Parathyroid adenoma (tissue), 2 donors: ENCODE data around the gene GNS.
"Not testable (repeated sequence)": the region's sequence is repeated elsewhere in the genome, so short reads cannot be mapped to it uniquely, and the experiment has no call there.

Source experiments
- H2AFZ ChIP-seq: fragments of 300-600 bp; sonication (generic); one replicate; pipeline ENCODE4 v1.7.0; 2017; ENCODE audit warnings: antibody characterized with exemption, mild to moderate bottlenecking
- H3K27ac ChIP-seq: fragments of 300-600 bp; sonication (generic); one replicate; pipeline ENCODE4 v1.7.0; 2017
- H3K27me3 ChIP-seq: fragments of 300-600 bp; sonication (generic); one replicate; pipeline ENCODE4 v1.7.0; 2017; ENCODE audit warnings: low read length; ENCODE audit not compliant: control insufficient read depth, insufficient read depth
- H3K36me3 ChIP-seq: fragments of 300-600 bp; sonication (generic); one replicate; pipeline ENCODE4 v1.7.0; 2017; ENCODE audit warnings: low read length; ENCODE audit not compliant: control insufficient read depth, insufficient read depth
- H3K4me1 ChIP-seq: fragments of 300-600 bp; sonication (generic); one replicate; pipeline ENCODE4 v1.7.0; 2017; ENCODE audit warnings: control low read depth
- H3K4me2 ChIP-seq: fragments of 300-600 bp; sonication (generic); one replicate; pipeline ENCODE4 v1.7.0; 2017; ENCODE audit warnings: low read length
- H3K4me3 ChIP-seq: fragments of 300-600 bp; sonication (generic); one replicate; pipeline ENCODE4 v1.7.0; 2017; ENCODE audit warnings: low read depth, low read length
- H3K79me2 ChIP-seq: fragments of 300-600 bp; sonication (generic); one replicate; pipeline ENCODE4 v1.7.0; 2017; ENCODE audit warnings: control low read depth
- H3K9ac ChIP-seq: fragments of 300-600 bp; sonication (generic); one replicate; pipeline ENCODE4 v1.7.0; 2017; ENCODE audit warnings: mild to moderate bottlenecking
- H3K9me3 ChIP-seq: fragments of 300-600 bp; sonication (generic); one replicate; pipeline ENCODE4 v1.7.0; 2017; ENCODE audit warnings: low read length; ENCODE audit not compliant: control insufficient read depth
- TF ChIP-seq, protein P1 (sequence below): fragments of 300-600 bp; sonication (generic); IDR thresholded peaks from one replicate; pipeline ENCODE4 v1.7.0; 2017; ENCODE audit warnings: antibody characterized with exemption, mild to moderate bottlenecking
- donor health status: primary hyperparathyroidism.

Gene GNS

DNA sequence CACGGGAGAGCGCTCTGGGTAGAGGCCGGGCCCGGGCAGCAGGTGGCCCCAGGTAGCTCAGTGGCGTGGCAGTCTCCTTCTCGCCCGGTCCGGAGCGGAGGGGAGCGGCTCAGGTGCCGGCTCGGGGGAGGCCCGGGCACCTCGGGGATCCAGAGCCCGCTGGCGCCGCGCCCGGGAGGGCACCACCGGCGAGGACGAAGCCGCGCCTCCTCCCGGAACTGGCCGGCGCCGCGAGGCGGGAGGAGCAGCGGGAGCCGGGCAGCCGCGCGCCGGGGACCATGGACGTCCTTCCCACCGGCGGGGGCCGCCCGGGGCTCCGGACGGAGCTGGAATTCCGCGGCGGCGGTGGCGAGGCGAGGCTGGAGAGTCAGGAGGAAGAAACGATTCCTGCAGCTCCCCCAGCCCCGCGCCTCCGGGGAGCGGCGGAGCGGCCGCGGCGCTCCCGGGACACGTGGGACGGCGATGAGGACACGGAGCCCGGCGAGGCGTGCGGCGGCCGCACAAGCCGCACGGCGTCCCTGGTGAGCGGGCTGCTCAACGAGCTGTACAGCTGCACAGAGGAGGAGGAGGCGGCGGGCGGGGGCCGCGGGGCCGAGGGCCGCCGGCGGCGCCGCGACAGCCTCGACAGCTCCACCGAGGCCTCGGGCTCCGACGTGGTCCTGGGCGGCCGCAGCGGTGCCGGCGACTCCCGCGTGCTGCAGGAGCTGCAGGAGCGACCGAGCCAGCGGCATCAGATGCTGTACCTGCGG, 21.5 kb upstream of the GNS start:
- H3K4me3 ChIP-seq, result peak overlapping the region; percentile 48
- H2AFZ ChIP-seq, result peak overlapping the region; percentile 81
- H3K9me3 ChIP-seq, result no peaks in the 10 kb centered on the region
- peak overlapping the region; percentile 74 for H3K4me2 ChIP-seq
- no peak overlapping the region for H3K9ac ChIP-seq
- H3K27me3 ChIP-seq, result no peaks in the 10 kb centered on the region
- TF ChIP-seq, protein P1, sequence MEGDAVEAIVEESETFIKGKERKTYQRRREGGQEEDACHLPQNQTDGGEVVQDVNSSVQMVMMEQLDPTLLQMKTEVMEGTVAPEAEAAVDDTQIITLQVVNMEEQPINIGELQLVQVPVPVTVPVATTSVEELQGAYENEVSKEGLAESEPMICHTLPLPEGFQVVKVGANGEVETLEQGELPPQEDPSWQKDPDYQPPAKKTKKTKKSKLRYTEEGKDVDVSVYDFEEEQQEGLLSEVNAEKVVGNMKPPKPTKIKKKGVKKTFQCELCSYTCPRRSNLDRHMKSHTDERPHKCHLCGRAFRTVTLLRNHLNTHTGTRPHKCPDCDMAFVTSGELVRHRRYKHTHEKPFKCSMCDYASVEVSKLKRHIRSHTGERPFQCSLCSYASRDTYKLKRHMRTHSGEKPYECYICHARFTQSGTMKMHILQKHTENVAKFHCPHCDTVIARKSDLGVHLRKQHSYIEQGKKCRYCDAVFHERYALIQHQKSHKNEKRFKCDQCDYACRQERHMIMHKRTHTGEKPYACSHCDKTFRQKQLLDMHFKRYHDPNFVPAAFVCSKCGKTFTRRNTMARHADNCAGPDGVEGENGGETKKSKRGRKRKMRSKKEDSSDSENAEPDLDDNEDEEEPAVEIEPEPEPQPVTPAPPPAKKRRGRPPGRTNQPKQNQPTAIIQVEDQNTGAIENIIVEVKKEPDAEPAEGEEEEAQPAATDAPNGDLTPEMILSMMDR, result peak; percentile 14
- H3K27ac ChIP-seq, result peak overlapping the region; percentile 80
- H3K79me2 ChIP-seq, result no peaks in the 10 kb centered on the region
- H3K4me1 ChIP-seq, result peaks cover 5% of the 10 kb centered on the region
- no peaks in the 10 kb centered on the region for H3K36me3 ChIP-seq

DNA sequence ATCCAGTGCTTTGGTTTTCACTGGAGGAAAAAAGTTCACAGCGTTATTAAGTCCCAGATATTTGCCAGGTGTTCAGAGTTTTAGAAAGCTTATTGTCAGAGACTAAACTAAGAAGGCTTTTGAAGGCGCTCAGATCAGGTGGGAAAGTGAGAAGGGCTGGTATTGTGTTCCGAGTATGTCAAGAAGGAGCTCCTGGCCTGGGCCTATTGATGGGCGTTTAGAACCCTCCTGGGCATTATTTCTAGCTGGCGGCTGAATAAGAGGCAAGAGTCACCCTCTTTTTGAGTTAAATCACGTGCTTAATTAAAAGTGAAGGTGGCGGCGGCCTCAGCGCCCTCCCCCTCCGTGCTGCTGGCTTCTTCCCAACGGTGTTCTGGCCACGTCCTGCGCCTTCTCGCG, 20.9 kb upstream of the GNS start:
- Histone ChIP-seq H2AFZ (peak overlapping the region; percentile 81), H3K4me3 (peak overlapping the region; percentile 48), H3K4me2 (peak overlapping the region; percentile 74), H3K9ac (no peak overlapping the region), H3K79me2 (no peaks in the 10 kb centered on the region), H3K9me3 (no peaks in the 10 kb centered on the region), H3K36me3 (no peaks in the 10 kb centered on the region), H3K27me3 (no peaks in the 10 kb centered on the region), H3K27ac (peak overlapping the region; percentile 80), H3K4me1 (peaks cover 5% of the 10 kb centered on the region)
- TF ChIP-seq, protein P1, result no peak

- Histone ChIP-seq H3K4me3 (peak overlapping the region; percentile 48), H3K79me2 (no peaks in the 10 kb centered on the region), H3K9ac (no peak overlapping the region), H3K27me3 (no peaks in the 10 kb centered on the region), H3K27ac (peak overlapping the region; percentile 80), H3K4me1 (peaks cover 5% of the 10 kb centered on the region), H2AFZ (peak overlapping the region; percentile 81), H3K9me3 (no peaks in the 10 kb centered on the region), H3K4me2 (no peak overlapping the region), H3K36me3 (no peaks in the 10 kb centered on the region)
- TF ChIP-seq, protein P1, result no peak
Observed at GRCh38 chr12:64779354-64779974, 20.3 kb upstream of the GNS start.

DNA sequence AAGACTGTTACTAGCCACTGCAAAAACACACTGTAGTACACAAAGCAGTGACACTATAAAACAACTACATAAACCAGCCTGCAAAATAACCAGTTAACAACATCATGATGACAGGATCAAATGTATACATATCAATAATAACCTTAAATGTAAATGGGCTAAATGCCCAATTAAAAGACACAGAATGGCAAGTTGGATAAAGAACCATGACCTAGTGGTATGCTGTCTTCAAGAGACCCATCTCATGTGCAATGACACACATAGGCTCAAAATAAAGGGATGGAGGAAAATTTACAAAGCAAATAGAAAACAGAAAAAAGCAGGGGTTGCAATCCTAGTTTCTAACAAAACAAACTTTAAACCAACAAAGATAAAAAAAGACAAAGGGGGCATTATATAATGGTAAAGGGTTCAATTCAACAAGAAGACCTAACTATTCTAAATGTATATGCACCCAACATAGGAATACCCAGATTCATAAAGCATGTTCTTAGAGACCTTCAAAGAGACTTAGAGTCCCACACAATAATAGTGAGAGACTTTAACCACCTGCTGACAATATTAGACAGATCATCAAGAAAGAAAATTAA, 16.0 kb upstream of the GNS start:
- not testable (repeated sequence) for H3K9ac ChIP-seq, H2AFZ ChIP-seq, H3K4me1 ChIP-seq, H3K9me3 ChIP-seq, H3K4me2 ChIP-seq, H3K27ac ChIP-seq, H3K27me3 ChIP-seq, H3K4me3 ChIP-seq, H3K36me3 ChIP-seq, H3K79me2 ChIP-seq

- no peaks in the 10 kb centered on the region for H3K4me1 ChIP-seq
- no peaks in the 10 kb centered on the region for H3K27me3 ChIP-seq
- no peaks in the 10 kb centered on the region for H3K79me2 ChIP-seq
- H3K4me3 ChIP-seq, result no peak overlapping the region
- no peak overlapping the region for H3K4me2 ChIP-seq
- H3K9ac ChIP-seq, result no peak overlapping the region
- no peak overlapping the region for H2AFZ ChIP-seq
- TF ChIP-seq, protein P1, result no peak
- H3K36me3 ChIP-seq, result no peaks in the 10 kb centered on the region
- no peak overlapping the region for H3K27ac ChIP-seq
- H3K9me3 ChIP-seq, result no peaks in the 10 kb centered on the region
Observed at GRCh38 chr12:64773386-64773785, 14.2 kb upstream of the GNS start.
